Activated B cell treated with CpG ODN at 0.5 μM for 24 hours (primary cell): ENCODE measurements around the gene SPACDR. TPM values are rescaled to one million over a fixed set of nuclear protein-coding genes. Genes with fewer than 3 reads are reported as not detected.
"Not testable (repeated sequence)": the region's sequence is repeated elsewhere in the genome, so short reads cannot be mapped to it uniquely, and the experiment has no call there.

Experiments
- ATAC-seq: fragments of 200-7000 bp; cut with Tn5 transposase; one replicate; pipeline ENCODE4 v1.10.0; 2021; ENCODE audit warnings: low read depth, mild to moderate bottlenecking, moderate library complexity
- CTCF ChIA-PET: fragments of 350-600 bp; sonication (Branson Sonifier 250); formaldehyde crosslinking; loops from one replicate; lab custom pipeline; 2021; ENCODE audit warnings: antibody characterized with exemption; lab: Charles Lee
- POLR2A ChIA-PET: fragments of 350-600 bp; sonication (Branson Sonifier 250); formaldehyde crosslinking; loops from one replicate; lab custom pipeline; 2021; ENCODE audit warnings: antibody characterized with exemption; lab: Charles Lee
- DNase-seq: peaks from one replicate; pipeline ENCODE4 v3.0.0; 2022
- H3K27ac Mint-ChIP-seq: one replicate; pipeline ENCODE4 v1.8.0; 2020; ENCODE audit warnings: mixed read lengths
- H3K27me3 Mint-ChIP-seq: one replicate; pipeline ENCODE4 v1.8.0; 2021; ENCODE audit warnings: mixed read lengths
- H3K36me3 Mint-ChIP-seq: one replicate; pipeline ENCODE4 v1.8.0; 2021; ENCODE audit warnings: low read depth, mixed read lengths
- H3K4me1 Mint-ChIP-seq: one replicate; pipeline ENCODE4 v1.8.0; 2021; ENCODE audit warnings: mixed read lengths
- H3K4me3 Mint-ChIP-seq: one replicate; pipeline ENCODE4 v1.8.0; 2020; ENCODE audit warnings: mild to moderate bottlenecking, mixed read lengths
- H3K9me3 Mint-ChIP-seq: one replicate; pipeline ENCODE4 v1.8.0; 2020; ENCODE audit warnings: mixed read lengths
- intact Hi-C: fragments of 100-400 bp; cut with micrococcal nuclease; formaldehyde crosslinking; loops from one replicate; pipeline ENCODE4 v1.15.1; 2024
- total RNA-seq: library from RNA; stranded (reverse); gene quantifications from 2 replicates; pipeline ENCODE4 v1.2.3, GENCODE V29; 2022
- TF ChIP-seq, protein P1 (sequence below): fragments of 200-600 bp; IDR thresholded peaks from one replicate; pipeline ENCODE4 v1.8.0; 2022; ENCODE audit warnings: antibody characterized with exemption, mild to moderate bottlenecking

Gene SPACDR
- total RNA-seq, 1 donor from 2014 or later = 2.3 TPM

DNA sequence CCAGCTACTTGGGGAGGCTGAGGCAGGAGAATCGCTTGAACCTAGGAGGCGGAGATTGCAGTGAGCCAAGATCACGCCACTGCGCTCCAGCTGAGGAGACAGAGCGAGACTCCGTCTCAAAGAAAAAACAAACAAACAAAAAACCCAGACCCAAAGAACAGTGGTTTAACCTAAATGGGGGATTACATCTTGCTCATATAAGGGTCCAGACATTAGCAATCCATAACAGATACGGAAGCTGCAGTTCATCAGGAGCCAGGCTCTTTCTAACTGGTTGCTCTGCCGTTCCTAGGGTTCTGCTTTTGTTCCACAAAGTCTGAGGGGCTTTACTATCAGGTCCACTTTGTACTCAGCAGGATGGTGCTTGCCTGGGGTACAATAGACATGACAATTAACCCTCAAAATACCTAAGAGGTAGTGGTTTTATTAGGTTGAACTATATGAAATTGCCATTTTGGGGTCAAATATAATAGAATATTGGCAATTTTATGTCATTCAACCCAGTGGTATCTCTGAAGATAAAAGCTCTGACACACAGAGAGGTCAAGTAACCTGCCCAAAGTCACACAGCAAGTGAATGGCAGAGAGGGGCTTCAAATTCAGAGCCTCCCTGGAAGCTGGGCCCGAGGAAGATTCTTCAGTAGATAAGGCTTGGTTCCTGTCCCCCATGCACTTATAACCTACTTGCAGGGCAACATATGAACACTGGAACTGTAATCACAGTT, 41.0 kb upstream of the SPACDR start:
- ATAC-seq (no peak), DNase-seq (no peak)
- POLR2A ChIA-PET = no interaction called here
- TF ChIP-seq, protein P1, sequence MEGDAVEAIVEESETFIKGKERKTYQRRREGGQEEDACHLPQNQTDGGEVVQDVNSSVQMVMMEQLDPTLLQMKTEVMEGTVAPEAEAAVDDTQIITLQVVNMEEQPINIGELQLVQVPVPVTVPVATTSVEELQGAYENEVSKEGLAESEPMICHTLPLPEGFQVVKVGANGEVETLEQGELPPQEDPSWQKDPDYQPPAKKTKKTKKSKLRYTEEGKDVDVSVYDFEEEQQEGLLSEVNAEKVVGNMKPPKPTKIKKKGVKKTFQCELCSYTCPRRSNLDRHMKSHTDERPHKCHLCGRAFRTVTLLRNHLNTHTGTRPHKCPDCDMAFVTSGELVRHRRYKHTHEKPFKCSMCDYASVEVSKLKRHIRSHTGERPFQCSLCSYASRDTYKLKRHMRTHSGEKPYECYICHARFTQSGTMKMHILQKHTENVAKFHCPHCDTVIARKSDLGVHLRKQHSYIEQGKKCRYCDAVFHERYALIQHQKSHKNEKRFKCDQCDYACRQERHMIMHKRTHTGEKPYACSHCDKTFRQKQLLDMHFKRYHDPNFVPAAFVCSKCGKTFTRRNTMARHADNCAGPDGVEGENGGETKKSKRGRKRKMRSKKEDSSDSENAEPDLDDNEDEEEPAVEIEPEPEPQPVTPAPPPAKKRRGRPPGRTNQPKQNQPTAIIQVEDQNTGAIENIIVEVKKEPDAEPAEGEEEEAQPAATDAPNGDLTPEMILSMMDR = no peak
- Mint-ChIP-seq H3K4me1 (no peaks in the 10 kb centered on the region), H3K27ac (no peak overlapping the region), H3K27me3 (peaks cover 4% of the 10 kb centered on the region), H3K9me3 (no peaks in the 10 kb centered on the region), H3K4me3 (no peak overlapping the region), H3K36me3 (no peaks in the 10 kb centered on the region)
- CTCF ChIA-PET = no interaction called here
- intact Hi-C loops = no loop called here

DNA sequence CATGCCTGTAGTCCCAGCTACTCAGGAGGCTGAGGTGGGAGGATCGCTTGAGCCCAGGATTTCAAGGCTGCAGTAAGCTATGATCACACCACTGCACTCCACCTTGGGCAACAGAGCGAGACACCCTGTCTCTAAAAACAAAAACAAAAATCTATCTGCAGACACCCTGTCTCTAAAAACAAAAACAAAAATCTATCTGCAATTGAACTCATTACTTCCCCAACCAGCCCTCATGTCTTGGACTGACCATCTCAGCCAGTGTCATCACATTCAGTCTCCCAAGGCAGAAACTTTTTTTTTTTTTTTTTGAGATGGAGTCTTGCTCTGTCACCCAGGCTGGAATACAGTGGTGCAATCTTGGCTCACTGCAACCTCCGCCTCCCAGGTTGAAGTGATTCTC, 40.0 kb upstream of the SPACDR start:
- H3K4me3 Mint-ChIP-seq, H3K9me3 Mint-ChIP-seq, H3K36me3 Mint-ChIP-seq, POLR2A ChIA-PET, CTCF ChIA-PET, H3K4me1 Mint-ChIP-seq, H3K27ac Mint-ChIP-seq, DNase-seq, H3K27me3 Mint-ChIP-seq, intact Hi-C loops, ATAC-seq: not testable (repeated sequence)

DNA sequence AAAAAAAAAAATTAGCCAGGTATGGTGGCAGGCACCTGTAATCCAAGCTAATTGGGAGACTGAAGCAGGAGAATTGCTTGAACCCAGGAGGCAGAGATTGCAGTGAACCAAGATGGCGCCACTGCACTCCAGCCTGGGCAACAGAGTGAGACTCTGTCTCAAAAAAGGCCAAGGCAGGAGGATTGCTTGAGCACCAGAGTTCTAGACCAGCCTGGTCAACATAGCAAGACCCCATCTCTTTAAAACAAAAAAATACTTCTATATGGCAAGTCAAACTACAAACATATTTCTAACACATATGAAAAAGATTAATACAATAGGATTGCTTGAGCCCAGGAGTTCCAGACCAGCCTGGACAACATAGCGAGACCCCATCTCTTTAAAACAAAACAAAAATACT, 36.7 kb upstream of the SPACDR start:
- H3K27ac Mint-ChIP-seq, ATAC-seq, CTCF ChIA-PET, H3K4me1 Mint-ChIP-seq, DNase-seq, POLR2A ChIA-PET, H3K27me3 Mint-ChIP-seq, H3K4me3 Mint-ChIP-seq, H3K36me3 Mint-ChIP-seq, H3K9me3 Mint-ChIP-seq, intact Hi-C loops: not testable (repeated sequence)

DNA sequence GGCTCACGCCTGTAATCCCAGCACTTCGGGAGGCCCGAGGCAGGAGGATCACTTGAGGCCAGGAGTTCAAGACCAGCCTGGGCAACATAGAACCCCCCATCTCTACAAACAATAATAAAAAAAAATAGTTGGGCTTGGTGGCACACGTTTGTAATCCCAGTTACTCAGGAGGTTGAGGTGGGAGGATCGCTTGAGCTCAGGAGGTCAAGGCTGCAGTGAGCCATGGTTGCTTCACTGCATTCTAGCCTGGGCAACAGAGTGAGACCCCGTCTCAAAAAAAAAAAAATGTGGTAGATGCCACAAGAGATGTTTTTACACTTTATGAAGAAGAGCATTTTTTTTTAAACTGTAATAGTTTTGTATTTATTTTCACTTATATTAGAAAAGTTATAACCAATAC, 32.4 kb upstream of the SPACDR start:
- CTCF ChIA-PET = interaction anchor here (0.6 to 1.0 kb wide), 3 partner anchors 20 to 126 kb away, joined by 3 to 7 read pairs (median 3); no protein-coding TSS in a partner anchor

DNA sequence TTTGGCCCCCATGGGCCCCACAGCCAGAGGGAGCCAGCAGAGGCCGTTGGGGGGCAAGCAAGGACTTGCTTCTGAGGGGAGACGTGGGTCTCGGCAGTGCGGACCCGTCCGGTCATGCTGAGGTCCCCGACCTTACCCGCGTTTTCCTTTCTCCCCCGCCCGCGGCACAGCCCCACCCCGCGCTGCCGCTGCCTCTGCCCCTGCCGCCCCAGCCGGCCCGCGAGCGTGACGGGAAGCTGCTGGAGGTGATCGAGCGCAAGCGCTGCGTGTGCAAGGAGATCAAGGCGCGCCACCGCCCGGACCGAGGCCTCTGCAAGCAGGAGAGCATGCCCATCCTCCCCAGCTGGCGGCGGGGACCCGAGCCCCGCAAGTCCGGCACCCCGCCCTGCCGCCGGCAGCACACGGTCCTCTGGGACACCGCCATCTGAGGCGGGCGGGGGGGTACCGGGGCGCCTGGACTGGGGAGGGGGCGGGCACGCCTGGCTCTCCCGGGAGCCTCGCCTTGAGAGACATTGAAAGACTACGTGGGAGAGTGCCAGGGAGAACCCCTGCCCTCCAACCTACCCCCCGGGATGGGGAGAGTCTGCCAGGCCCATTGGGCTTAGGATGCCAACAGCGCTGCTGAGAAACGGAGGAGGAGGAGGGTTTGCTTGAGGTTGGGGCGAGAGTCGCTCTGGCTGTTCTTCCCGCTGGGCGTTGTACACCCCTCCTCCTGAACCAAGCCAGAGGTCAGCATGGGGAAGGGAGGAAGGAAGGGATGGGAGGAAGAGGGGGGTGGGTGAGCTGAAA, 29.6 kb upstream of the SPACDR start:
- H3K27ac Mint-ChIP-seq = no peak overlapping the region
- no peaks in the 10 kb centered on the region for H3K36me3 Mint-ChIP-seq
- H3K9me3 Mint-ChIP-seq = no peaks in the 10 kb centered on the region
- POLR2A ChIA-PET = interaction anchor here (0.6 kb wide), 1 partner anchor 91 kb away, joined by 3 read pairs; no protein-coding TSS in a partner anchor
- H3K27me3 Mint-ChIP-seq = peaks cover 24% of the 10 kb centered on the region
- CTCF ChIA-PET = interaction anchor here (2.8 kb wide), 1 partner anchor 11 kb away, joined by 8 read pairs; the partner anchor contains the start of gene NYAP1
- DNase-seq (peak; percentile 44), ATAC-seq (peak; percentile 79)
- intact Hi-C loops = no loop called here
- TF ChIP-seq, protein P1 = no peak
- peaks cover 6% of the 10 kb centered on the region for H3K4me1 Mint-ChIP-seq
- peak overlapping the region; percentile 64 for H3K4me3 Mint-ChIP-seq

More for the DNA sequence above, 32.4 kb upstream of the SPACDR start:
- intact Hi-C loops = no loop called here
- DNase-seq (no peak), ATAC-seq (no peak)
- peaks cover 6% of the 10 kb centered on the region for H3K4me1 Mint-ChIP-seq
- no peak overlapping the region for H3K27ac Mint-ChIP-seq
- TF ChIP-seq, protein P1 = no peak
- no peaks in the 10 kb centered on the region for H3K9me3 Mint-ChIP-seq
- no peaks in the 10 kb centered on the region for H3K36me3 Mint-ChIP-seq
- peaks cover 14% of the 10 kb centered on the region for H3K27me3 Mint-ChIP-seq
- no peak overlapping the region for H3K4me3 Mint-ChIP-seq
- POLR2A ChIA-PET = no interaction called here
